Urinary bladder (tissue), 4 donors: ENCODE results near the gene HOXD8. TPM values are rescaled to one million over a fixed set of nuclear protein-coding genes. Genes with fewer than 3 reads are reported as not detected.

Experiments
- DNase-seq: peaks from one replicate; pipeline ENCODE4 v3.0.0-alpha.2; 2015; ENCODE audit errors: extremely low spot score
- H3K27ac ChIP-seq: one replicate; pipeline ENCODE4 v1.5.1; 2013; ENCODE audit warnings: low read depth, mild to moderate bottlenecking, moderate library complexity
- H3K36me3 ChIP-seq: one replicate; pipeline ENCODE4 v1.6.1; 2013; ENCODE audit warnings: mild to moderate bottlenecking, moderate library complexity; ENCODE audit not compliant: insufficient read depth
- H3K4me1 ChIP-seq: one replicate; pipeline ENCODE4 v1.6.1; 2013; ENCODE audit warnings: mild to moderate bottlenecking, moderate library complexity; ENCODE audit not compliant: insufficient read depth
- H3K4me3 ChIP-seq: one replicate; pipeline ENCODE4 v1.5.1; 2013; ENCODE audit warnings: low read depth, low read length
- WGBS: extraction: QIAGEN DNeasy Blood & Tissue Kit; methylation state at CpG from one replicate; pipeline ENCODE4 v1.1.7; 2013; 5-methylcytosine and 5-hydroxymethylcytosine counted together
- polyA plus RNA-seq: library from polyadenylated mRNA; stranded (reverse); fragments of 200-250 nt; gene quantifications from one replicate; pipeline ENCODE4 v1.2.3, GENCODE V29; 2013
- total RNA-seq: library from RNA; depleted of rRNA; stranded (reverse); fragments of >200 nt; gene quantifications from one replicate; pipeline ENCODE4 v1.2.3, GENCODE V29; 2014
- donor health status: healthy with polysubstance abuse.
- donor health status: healthy.

HOXD8 gene
- total and polyA plus RNA-seq, 2 donors, result 7.0 to 12.3 TPM

DNA sequence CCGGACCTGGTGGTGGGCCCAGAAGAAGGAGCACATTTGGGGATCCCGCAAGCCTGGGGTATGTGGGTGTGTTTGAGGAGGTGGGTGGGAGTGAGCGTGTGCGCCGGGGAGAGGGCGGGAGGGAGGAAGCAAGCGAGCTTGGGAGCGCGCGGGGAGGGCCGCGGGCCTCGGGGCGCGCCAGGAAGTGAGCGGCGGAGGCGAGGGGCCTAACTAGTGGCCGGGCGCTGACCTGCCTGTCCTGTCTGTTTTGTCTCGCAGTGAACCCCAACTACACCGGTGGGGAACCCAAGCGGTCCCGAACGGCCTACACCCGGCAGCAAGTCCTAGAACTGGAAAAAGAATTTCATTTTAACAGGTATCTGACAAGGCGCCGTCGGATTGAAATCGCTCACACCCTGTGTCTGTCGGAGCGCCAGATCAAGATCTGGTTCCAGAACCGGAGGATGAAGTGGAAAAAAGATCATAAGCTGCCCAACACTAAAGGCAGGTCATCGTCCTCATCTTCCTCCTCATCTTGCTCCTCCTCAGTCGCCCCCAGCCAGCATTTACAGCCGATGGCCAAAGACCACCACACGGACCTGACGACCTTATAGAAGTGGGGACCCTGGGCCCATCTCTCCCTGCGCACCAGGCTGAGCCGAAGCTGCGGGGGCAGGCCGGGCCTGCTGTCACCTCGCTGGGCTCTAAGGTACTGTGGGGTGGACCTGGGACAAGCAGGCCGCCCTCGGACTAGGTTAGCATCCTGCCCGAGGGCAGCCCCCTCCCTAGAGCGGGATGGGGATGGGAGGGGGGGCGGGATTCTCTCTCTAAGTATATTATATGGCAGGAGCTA, 23.1 kb downstream of the HOXD8 start:
- no peaks in the 10 kb centered on the region for H3K36me3 ChIP-seq
- no peak overlapping the region for H3K27ac ChIP-seq
- WGBS, result 50% methylated on average over 48 of the region's 48 CpGs
- H3K4me1 ChIP-seq, result peaks cover 2% of the 10 kb centered on the region
- DNase-seq, result no peak
- no peak overlapping the region for H3K4me3 ChIP-seq

- DNase-seq, result no peak
- WGBS, result 73% methylated on average over 11 of the region's 11 CpGs
- Histone ChIP-seq H3K27ac (no peak overlapping the region), H3K4me3 (no peak overlapping the region), H3K36me3 (no peaks in the 10 kb centered on the region), H3K4me1 (peaks cover 2% of the 10 kb centered on the region)
Measured at GRCh38 chr2:176154576-176155252, 25.2 kb downstream of the HOXD8 start.

- no peak overlapping the region for H3K4me3 ChIP-seq
- whole genome bisulfite sequencing, result 54% methylated on average over 6 of the region's 6 CpGs
- no peaks in the 10 kb centered on the region for H3K36me3 ChIP-seq
- DNase-seq, result no peak
- peaks cover 2% of the 10 kb centered on the region for H3K4me1 ChIP-seq
- H3K27ac ChIP-seq, result no peak overlapping the region
Measured at GRCh38 chr2:176155356-176156044, 26.0 kb downstream of the HOXD8 start.

DNA sequence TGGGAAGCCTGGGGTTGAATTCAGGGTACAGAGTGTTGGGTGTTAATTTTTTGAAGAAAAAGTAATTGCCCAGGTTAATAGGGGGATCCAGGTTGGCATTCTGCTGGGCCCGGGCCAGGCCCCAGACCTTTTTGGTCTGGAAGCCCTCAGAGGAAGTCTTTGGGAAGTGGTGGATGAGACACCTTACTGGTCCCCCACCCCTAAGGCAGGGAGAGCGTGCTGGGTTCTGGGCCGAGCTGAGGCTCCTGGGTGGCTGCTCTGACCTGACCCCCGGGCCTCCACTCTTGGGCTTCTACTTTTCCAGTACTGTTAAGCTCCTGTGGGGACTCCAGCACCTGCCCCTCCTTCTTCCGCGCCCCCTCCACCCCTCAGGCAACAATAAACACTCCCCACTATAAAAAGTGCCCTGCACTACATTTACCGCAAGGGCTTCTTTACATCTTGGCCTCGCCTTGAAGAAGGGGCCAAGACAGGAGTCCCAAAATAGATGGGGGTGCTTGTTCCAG, 26.8 kb downstream of the HOXD8 start:
- no peak overlapping the region for H3K27ac ChIP-seq
- 50% methylated on average over 8 of the region's 8 CpGs for WGBS

DNA sequence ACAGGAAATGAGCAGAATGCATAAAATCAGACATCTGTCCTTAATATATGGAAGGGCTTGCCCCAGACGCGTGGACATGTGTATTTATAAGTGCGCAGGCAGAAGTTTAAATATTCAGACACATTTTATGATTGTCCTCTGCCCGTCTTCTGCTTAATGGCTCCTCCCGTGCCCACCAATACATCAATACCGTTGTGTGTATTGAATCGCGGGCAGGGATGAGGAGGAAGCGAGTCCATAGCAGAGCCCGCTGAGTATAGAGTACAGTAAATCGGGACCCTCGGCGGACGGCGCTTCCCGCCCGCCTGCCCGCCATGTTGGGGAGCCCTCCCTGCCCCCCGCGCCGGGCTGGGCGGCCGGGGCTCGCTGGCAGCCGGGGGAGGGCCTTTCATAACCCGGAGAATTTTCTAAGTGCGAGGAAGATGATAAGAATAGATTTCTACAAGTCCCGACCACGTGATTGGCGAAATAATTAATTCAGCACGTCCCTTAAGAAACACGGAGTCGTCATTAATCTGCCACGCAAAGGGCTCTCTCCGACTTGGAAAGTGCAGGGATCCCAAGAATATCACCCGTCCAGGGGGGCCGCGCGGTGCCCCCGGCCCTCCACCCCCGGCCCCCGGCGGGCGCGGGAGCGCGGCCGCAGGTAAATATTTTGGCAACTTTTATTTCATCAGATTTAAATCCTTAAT, 27.4 kb downstream of the HOXD8 start, which contains the start of gene HOXD3:
TSS of gene HOXD3 (plus strand) at position 501 of the 692 bp plus-strand sequence. CDS start 11,808 bp downstream, outside the sequence.
- 9% methylated on average over 48 of the region's 48 CpGs for WGBS
- DNase-seq, result no peak
- H3K27ac ChIP-seq, result no peak within 1 kb of the TSS

More for the DNA sequence above, 26.8 kb downstream of the HOXD8 start:
- no peak overlapping the region for H3K4me3 ChIP-seq
- peaks cover 2% of the 10 kb centered on the region for H3K4me1 ChIP-seq
- DNase-seq, result no peak
- H3K36me3 ChIP-seq, result no peaks in the 10 kb centered on the region

DNA sequence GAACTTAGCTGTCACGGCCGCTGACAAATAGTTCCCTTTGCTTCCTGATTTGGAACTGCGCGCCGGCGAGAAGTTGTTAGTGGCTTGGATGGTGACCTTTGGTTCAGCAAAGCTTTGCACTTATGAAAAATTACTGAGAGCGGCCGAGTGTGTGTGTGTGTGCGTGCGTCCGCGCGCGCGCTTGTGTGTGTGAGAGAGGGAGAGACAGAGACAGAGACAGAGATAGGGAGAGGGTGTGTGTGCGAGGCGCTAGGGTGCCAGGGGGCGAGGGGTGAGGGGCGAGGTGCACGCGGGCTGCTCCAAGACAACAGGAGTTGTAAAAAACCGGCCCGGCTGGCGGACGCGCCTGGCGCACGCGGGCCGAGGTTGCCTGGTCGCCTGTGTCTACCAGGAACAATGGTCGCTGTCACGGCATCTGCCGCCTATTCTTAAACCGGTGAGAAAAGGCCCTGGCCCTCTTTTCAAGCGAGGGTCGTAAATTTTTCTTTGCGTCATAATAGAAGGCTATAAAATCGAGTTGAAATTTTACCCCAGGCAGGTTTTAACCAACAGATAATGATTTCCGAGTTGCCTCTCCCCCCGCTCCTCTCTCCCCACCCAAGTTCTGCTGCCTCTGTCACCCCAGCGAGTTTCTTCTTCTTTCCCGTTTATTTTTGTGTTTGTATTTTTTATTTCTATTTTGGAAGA, 28.1 kb downstream of the HOXD8 start:
- DNase-seq, result no peak
- peaks cover 2% of the 10 kb centered on the region for H3K4me1 ChIP-seq
- H3K27ac ChIP-seq, result no peak overlapping the region
- H3K4me3 ChIP-seq, result peak overlapping the region; percentile 23
- H3K36me3 ChIP-seq, result no peaks in the 10 kb centered on the region
- 17% methylated on average over 43 of the region's 43 CpGs for WGBS

More for the DNA sequence above, 27.4 kb downstream of the HOXD8 start, which contains the start of gene HOXD3:
- Histone ChIP-seq H3K4me1 (peaks cover 2% of the 10 kb centered on the region), H3K4me3 (peak within 1 kb of the TSS; percentile 23), H3K36me3 (no peaks in the 10 kb centered on the region)

DNA sequence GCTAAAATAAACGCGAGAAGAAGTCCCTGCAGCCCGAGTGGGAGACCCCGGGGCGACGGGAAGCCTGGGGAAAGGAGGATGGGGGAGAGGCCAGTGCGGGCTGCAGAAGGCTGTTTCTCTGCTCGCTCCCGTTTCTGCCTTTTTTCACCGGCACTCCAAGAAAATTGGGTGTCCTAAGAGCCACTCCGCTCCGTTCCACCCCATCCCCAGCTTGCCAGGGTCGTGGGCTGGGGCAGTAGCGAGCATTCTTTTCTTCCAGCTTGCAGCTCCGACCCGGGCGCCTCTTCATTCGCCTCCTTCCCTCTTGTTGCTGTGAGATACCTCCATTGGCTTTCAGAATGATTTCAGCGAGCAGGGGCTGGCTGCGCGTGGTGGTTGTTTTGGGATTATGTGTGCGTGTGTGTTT, 28.7 kb downstream of the HOXD8 start:
- WGBS, result 15% methylated on average over 22 of the region's 22 CpGs
- Histone ChIP-seq H3K4me3 (no peak overlapping the region), H3K36me3 (no peaks in the 10 kb centered on the region), H3K27ac (no peak overlapping the region), H3K4me1 (peaks cover 2% of the 10 kb centered on the region)
- DNase-seq, result no peak

DNA sequence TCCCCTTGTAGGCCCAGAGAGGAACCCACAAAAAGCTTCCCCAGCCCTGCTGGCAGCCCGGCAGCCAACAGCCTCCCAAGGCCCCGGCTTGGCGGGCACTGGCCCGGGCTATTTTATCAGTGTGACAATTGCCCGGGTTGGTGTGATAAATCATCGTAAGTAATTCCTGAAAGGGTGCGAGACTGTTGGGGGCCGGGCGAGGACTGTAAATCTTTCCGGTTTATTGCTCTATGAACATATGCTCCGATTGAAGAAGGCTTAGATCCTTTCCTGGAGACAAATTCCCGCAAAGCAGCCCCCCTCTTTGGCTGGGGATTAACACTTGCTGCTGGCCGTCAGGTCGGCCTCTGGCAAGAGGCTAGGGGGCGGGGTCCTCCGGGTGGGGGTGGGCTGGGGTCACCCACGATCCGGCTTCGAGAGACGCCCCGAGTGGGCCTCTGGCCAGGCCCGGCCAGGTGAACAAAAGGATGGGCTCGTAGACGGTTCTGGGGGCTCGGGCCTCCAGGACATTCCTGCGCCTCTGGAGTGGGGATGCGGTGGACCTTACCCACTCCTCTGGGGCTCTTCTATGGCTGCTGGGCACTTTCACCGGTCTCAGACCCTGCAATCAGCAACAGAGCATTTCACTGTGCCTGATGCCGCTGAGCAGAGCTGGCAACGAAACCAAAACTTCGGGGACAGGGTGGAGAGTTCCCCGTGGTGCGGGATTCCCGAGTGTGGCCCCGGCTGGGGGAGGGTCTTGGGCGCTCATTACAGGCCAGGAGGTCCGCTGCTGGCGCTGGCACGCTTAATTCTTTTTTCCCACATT, 29.6 kb downstream of the HOXD8 start:
- no peak overlapping the region for H3K27ac ChIP-seq
- peaks cover 2% of the 10 kb centered on the region for H3K4me1 ChIP-seq
- H3K36me3 ChIP-seq, result no peaks in the 10 kb centered on the region
- 18% methylated on average over 39 of the region's 39 CpGs for WGBS
- no peak for DNase-seq
- no peak overlapping the region for H3K4me3 ChIP-seq

- Histone ChIP-seq H3K4me1 (peaks cover 2% of the 10 kb centered on the region), H3K36me3 (no peaks in the 10 kb centered on the region), H3K4me3 (no peak overlapping the region), H3K27ac (no peak overlapping the region)
- WGBS, result 10% methylated on average over 44 of the region's 44 CpGs
- DNase-seq, result no peak
Measured at GRCh38 chr2:176159663-176160250, 30.3 kb downstream of the HOXD8 start.

GRCh38 chr2:176160251-176160985, 30.9 kb downstream of the HOXD8 start:
- no peaks in the 10 kb centered on the region for H3K36me3 ChIP-seq
- DNase-seq, result no peak
- H3K4me1 ChIP-seq, result peaks cover 2% of the 10 kb centered on the region
- WGBS, result 7% methylated on average over 50 of the region's 50 CpGs
- no peak overlapping the region for H3K27ac ChIP-seq
- no peak overlapping the region for H3K4me3 ChIP-seq
